GM06990 (cell line): ENCODE measurements around the gene FMN1.

Experiments
- DNase-seq: peaks from one replicate; pipeline ENCODE4 v3.0.0-alpha.2; 2011; ENCODE audit not compliant: insufficient read length; ENCODE audit errors: extremely low read depth
- H3K27me3 ChIP-seq: replicated peaks from 2 replicates; pipeline ENCODE4 v1.6.0; 2011; ENCODE audit warnings: low read length; ENCODE audit not compliant: control insufficient read depth, insufficient read depth
- H3K36me3 ChIP-seq: 2 replicates; pipeline ENCODE4 v1.5.1; 2011; ENCODE audit warnings: low read length; ENCODE audit not compliant: control insufficient read depth, insufficient read depth
- H3K4me3 ChIP-seq: replicated peaks from 2 replicates; pipeline ENCODE4 v1.5.1; 2011; ENCODE audit warnings: low read depth, mild to moderate bottlenecking, control low read depth, low read length
- TF ChIP-seq, protein P1 (sequence below): IDR thresholded peaks from 2 replicates; pipeline ENCODE4 v1.5.1; 2011; ENCODE audit warnings: low read length, control low read depth, mild to moderate bottlenecking, inconsistent platforms; ENCODE audit not compliant: insufficient read depth, poor library complexity, severe bottlenecking

Gene FMN1

DNA sequence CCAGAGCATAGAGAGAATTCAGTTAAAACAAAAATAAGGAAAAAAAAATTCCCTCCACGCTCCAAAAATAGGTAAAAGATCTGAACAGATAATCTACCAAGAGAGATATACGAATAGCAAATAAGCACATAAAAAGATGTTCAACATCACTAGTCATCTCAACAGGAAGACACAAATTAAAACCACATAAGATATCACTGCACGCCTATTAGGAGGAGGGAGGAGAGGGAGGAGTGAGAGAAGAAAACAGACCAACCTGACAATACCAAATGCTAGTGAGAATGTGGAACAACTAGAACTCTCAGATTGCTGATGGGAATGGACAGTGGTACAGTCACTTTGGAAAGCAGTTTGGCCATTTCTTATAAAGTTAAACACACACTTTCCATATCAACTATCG, 212.5 kb downstream of the FMN1 start:
- no peak for DNase-seq
- Histone ChIP-seq H3K27me3 (no peaks in the 10 kb centered on the region; the same call in 1 of the 2 replicates), H3K4me3 (no peak overlapping the region), H3K36me3 (no peaks in the 10 kb centered on the region)
- TF ChIP-seq, protein P1, sequence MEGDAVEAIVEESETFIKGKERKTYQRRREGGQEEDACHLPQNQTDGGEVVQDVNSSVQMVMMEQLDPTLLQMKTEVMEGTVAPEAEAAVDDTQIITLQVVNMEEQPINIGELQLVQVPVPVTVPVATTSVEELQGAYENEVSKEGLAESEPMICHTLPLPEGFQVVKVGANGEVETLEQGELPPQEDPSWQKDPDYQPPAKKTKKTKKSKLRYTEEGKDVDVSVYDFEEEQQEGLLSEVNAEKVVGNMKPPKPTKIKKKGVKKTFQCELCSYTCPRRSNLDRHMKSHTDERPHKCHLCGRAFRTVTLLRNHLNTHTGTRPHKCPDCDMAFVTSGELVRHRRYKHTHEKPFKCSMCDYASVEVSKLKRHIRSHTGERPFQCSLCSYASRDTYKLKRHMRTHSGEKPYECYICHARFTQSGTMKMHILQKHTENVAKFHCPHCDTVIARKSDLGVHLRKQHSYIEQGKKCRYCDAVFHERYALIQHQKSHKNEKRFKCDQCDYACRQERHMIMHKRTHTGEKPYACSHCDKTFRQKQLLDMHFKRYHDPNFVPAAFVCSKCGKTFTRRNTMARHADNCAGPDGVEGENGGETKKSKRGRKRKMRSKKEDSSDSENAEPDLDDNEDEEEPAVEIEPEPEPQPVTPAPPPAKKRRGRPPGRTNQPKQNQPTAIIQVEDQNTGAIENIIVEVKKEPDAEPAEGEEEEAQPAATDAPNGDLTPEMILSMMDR: no peak

DNA sequence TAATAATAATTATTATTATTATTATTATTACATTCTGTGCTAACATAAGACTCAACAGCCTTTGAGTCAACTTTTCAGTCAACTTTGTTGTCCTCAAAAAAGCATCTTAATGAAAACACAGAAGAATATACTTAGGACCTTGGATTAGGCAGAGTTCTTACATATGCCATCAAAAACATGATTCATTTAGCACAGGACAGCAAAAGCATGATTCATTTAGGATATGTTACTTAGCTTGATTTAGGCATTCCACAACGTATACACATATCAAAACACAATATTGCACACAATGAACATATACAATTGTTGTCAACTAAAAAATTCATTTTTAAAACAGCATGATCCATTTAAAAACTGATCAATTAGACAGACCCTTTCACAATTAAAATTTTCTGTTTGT, 213.0 kb downstream of the FMN1 start:
- no peak overlapping the region for H3K4me3 ChIP-seq
- TF ChIP-seq, protein P1: no peak
- no peak for DNase-seq
- H3K27me3 ChIP-seq: no peaks in the 10 kb centered on the region; the same call in 1 of the 2 replicates
- H3K36me3 ChIP-seq: no peaks in the 10 kb centered on the region

DNA sequence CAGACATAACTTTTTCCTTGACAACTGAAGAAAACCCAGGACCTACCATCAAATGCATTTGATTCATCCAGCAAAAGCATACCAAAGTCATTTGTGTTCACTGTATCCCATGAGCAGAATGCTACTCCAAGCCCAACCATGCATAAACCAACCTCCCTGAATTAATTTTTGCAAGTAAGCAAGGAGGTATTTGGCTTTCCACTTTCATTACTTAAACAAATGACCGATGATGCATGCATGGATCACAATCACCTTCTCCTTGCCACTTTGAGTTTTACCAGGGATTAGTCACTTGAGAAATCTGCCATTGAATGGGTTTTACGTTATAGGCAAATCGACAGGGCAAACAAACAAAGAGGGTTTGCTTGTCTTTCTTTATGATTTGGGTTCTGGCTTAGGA, 214.8 kb downstream of the FMN1 start:
- no peak overlapping the region for H3K4me3 ChIP-seq

DNA sequence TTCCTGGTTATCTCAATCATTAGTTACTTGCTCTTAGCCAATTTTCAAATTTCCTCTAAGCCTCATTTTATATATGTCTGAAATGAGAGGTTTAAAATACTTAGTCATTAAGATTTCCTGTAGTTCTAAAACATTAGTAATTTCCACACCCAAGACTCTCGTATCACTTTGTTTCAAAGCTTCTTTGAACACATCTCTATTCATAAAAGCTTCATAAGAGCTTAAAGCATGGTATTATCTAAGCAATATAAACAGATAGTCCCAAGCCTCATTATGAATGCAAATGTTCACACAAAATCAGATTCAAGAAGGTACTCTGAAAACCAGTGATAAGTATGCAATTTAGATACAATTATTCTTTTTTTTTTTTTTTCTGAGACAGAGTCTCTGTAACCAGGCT, 217.0 kb downstream of the FMN1 start:
- TF ChIP-seq, protein P1: no peak
- no peak for DNase-seq

More for the DNA sequence above, 214.8 kb downstream of the FMN1 start:
- DNase-seq: no peak
- no peaks in the 10 kb centered on the region; the same call in 1 of the 2 replicates for H3K27me3 ChIP-seq
- H3K36me3 ChIP-seq: no peaks in the 10 kb centered on the region
- TF ChIP-seq, protein P1: no peak

DNA sequence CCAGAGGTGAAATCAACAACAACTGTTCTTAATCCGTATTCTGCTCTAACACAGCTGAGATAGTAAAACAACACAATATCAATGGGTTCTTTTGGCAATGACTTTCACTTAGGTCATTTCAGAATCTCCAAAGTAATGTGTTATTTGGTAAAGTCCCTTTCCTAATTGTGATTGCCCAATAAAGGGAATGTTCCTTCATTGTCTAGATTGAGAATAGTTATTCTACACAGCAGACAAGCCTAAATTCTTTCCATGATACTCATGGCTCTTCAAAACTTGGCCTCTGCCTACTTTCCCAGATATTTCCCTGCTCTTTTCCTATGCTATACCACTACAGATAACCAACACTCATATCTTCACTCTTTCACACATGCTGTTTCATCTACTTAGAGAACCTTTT, 219.8 kb downstream of the FMN1 start:
- Histone ChIP-seq H3K36me3 (no peaks in the 10 kb centered on the region), H3K4me3 (no peak overlapping the region), H3K27me3 (no peaks in the 10 kb centered on the region)
- TF ChIP-seq, protein P1: no peak
- DNase-seq: no peak

More for the DNA sequence above, 217.0 kb downstream of the FMN1 start:
- Histone ChIP-seq H3K36me3 (no peaks in the 10 kb centered on the region), H3K27me3 (no peaks in the 10 kb centered on the region), H3K4me3 (no peak overlapping the region)

DNA sequence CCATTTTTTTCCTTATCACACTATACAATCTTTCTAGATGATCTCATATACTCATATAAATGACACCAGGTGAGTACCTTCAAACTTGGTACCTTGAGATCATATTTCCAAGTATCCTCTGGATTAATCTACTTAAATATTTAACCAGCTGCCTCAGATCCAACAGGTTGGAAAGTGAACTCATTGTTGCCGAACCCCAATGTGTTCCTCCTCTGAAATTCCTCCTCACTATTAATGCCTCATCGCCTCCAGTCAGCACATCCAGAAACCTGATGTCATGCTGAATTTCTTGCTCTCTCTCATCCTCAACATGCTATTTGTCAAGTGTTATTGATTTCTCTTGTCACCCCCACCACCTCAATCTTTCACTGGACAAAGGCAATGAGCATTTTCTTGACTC, 221.8 kb downstream of the FMN1 start:
- TF ChIP-seq, protein P1: no peak
- no peaks in the 10 kb centered on the region for H3K36me3 ChIP-seq
- H3K27me3 ChIP-seq: no peaks in the 10 kb centered on the region
- no peak for DNase-seq
- no peak overlapping the region for H3K4me3 ChIP-seq
